Measurements from ENCODE around the gene TBC1D1.
"Not testable (repeated sequence)": the region's sequence is repeated elsewhere in the genome, so short reads cannot be mapped to it uniquely, and the experiment has no call there.

The TBC1D1 gene

GRCh38 chr4:37960679-37961450 lies 70.0 kb downstream of the TBC1D1 start:
- no peaks in the 10 kb centered on the region for H3K27me3 Mint-ChIP-seq
- H3K36me3 Mint-ChIP-seq (ENCODE audit: low read depth), result no peaks in the 10 kb centered on the region
- H3K27ac Mint-ChIP-seq, result no peak overlapping the region
- peaks cover 19% of the 10 kb centered on the region for H3K4me1 Mint-ChIP-seq (ENCODE audit: low read depth)
- no peak overlapping the region for H3K4me3 Mint-ChIP-seq
- H3K9me3 Mint-ChIP-seq, result no peaks in the 10 kb centered on the region

DNA sequence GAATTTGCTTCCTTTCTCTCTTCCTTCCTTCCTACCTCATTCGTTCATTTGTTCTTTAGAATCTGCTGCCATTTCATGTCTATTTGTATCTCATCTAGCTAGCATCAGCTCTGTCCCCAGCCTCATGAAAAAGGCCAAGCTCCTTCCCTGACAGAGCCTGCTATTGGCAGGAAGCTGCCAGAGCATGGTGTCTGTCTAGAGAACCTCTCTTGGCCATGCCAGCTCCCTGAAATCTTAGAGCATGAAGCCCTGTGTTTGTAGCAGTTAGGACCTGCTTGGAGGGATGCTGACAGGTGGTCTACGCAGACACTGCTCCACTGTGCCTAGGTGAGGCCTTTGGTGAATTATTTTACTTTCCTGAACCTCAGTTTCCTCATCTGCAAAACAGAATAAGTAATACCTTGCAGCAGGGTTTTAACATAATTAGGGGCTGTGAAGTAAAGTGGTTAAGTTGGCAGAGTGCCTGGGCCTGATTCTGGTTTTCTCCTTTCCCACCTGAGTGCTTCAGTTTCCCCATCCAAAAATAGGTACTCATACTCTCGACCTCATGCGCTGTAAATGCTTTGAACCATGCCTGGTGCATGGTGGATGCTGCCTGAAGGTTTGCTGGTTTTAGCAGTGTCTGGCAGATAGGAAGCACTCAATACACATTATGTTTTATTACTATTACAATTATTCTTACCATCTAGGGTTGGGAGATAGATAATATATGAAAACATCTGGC lies 74.0 kb downstream of the TBC1D1 start:
- H3K9me3 Mint-ChIP-seq, result no peaks in the 10 kb centered on the region
- no peak overlapping the region for H3K4me3 Mint-ChIP-seq
- no peaks in the 10 kb centered on the region for H3K27me3 Mint-ChIP-seq
- peak overlapping the region; percentile 28 for H3K27ac Mint-ChIP-seq
- H3K36me3 Mint-ChIP-seq (ENCODE audit: low read depth), result no peaks in the 10 kb centered on the region
- H3K4me1 Mint-ChIP-seq (ENCODE audit: low read depth), result peaks cover 31% of the 10 kb centered on the region

GRCh38 chr4:37966044-37966443 lies 75.2 kb downstream of the TBC1D1 start:
- Mint-ChIP-seq H3K27me3 (no peaks in the 10 kb centered on the region), H3K27ac (no peak overlapping the region), H3K4me3 (no peak overlapping the region), H3K4me1 (ENCODE audit: low read depth) (peaks cover 41% of the 10 kb centered on the region), H3K36me3 (ENCODE audit: low read depth) (no peaks in the 10 kb centered on the region), H3K9me3 (no peaks in the 10 kb centered on the region)

- Mint-ChIP-seq H3K4me3 (no peak overlapping the region), H3K9me3 (no peaks in the 10 kb centered on the region), H3K4me1 (ENCODE audit: low read depth) (peaks cover 46% of the 10 kb centered on the region), H3K27ac (no peak overlapping the region), H3K36me3 (ENCODE audit: low read depth) (no peaks in the 10 kb centered on the region), H3K27me3 (no peaks in the 10 kb centered on the region)
Measured at GRCh38 chr4:37967736-37968135, 76.9 kb downstream of the TBC1D1 start.

DNA sequence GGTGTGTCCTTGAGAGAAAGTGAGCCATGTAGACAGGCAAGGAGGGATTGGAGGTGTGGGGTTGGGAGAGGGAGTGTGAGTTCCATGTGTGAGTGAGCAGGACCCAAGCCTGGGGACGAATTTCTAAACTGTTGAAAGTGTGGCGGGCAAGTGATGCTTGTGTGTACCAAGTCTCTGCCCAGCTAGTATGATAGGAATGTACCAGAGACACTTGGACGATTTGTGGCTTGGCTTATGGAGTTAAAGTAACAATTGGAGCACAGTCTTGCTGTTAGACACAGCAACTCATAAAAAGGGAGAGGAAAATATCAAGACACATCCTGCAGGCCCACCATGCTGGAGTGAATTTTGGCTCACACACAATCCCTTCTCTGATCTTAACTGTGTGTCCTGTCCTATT lies 77.9 kb downstream of the TBC1D1 start:
- Mint-ChIP-seq H3K4me3 (no peak overlapping the region), H3K27me3 (no peaks in the 10 kb centered on the region), H3K27ac (no peak overlapping the region), H3K4me1 (ENCODE audit: low read depth) (peaks cover 54% of the 10 kb centered on the region), H3K36me3 (ENCODE audit: low read depth) (no peaks in the 10 kb centered on the region), H3K9me3 (no peaks in the 10 kb centered on the region)

DNA sequence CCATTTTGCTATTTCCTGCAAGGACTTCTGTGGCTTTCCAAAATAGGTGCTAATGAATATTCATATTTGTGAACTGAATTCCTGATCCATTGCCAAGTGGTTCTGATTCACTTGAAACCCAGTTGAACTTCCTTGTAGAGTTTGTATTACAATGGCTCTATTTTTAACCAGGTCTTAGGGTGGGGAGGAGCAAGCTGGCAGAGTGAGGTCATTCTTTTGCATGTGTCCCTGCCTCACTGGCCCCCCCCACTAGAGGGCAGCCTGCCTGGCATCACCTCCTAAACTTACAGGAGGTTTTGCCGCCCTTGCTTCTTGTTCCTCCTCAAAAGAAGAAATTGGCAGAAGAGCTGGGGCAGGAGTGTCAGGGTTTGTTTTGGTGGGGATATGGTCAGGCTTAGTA lies 79.8 kb downstream of the TBC1D1 start:
- Mint-ChIP-seq H3K9me3 (no peaks in the 10 kb centered on the region), H3K36me3 (ENCODE audit: low read depth) (no peaks in the 10 kb centered on the region), H3K27me3 (no peaks in the 10 kb centered on the region), H3K27ac (no peak overlapping the region), H3K4me1 (ENCODE audit: low read depth) (peaks cover 42% of the 10 kb centered on the region), H3K4me3 (no peak overlapping the region)

DNA sequence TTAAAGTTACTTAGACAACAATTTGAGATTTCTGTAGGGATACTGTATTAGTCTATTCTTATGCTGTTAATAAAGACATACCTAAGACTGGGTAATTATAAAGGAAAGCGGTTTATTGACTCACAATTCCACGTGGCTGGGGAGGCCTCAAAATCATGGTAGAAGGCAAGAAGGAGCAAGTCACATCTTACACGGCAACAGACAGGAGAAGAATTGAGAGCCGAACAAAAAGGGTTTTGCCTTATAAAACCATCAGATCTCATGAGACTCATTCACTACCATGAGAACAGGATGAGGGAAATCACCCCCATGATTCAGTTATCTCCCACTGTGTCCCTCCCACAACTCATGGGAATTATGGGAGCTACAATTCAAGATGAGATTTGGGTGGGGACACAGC lies 80.3 kb downstream of the TBC1D1 start:
- Mint-ChIP-seq H3K4me3 (no peak overlapping the region), H3K27ac (no peak overlapping the region)

GRCh38 chr4:37973441-37973840 lies 82.6 kb downstream of the TBC1D1 start:
- Mint-ChIP-seq H3K9me3 (no peaks in the 10 kb centered on the region), H3K4me3 (no peak overlapping the region), H3K4me1 (ENCODE audit: low read depth) (peaks cover 41% of the 10 kb centered on the region), H3K27me3 (no peaks in the 10 kb centered on the region), H3K36me3 (ENCODE audit: low read depth) (no peaks in the 10 kb centered on the region), H3K27ac (no peak overlapping the region)

More for the DNA sequence above, 80.3 kb downstream of the TBC1D1 start:
- no peaks in the 10 kb centered on the region for H3K27me3 Mint-ChIP-seq
- H3K36me3 Mint-ChIP-seq (ENCODE audit: low read depth), result no peaks in the 10 kb centered on the region
- H3K9me3 Mint-ChIP-seq, result no peaks in the 10 kb centered on the region
- peaks cover 40% of the 10 kb centered on the region for H3K4me1 Mint-ChIP-seq (ENCODE audit: low read depth)

DNA sequence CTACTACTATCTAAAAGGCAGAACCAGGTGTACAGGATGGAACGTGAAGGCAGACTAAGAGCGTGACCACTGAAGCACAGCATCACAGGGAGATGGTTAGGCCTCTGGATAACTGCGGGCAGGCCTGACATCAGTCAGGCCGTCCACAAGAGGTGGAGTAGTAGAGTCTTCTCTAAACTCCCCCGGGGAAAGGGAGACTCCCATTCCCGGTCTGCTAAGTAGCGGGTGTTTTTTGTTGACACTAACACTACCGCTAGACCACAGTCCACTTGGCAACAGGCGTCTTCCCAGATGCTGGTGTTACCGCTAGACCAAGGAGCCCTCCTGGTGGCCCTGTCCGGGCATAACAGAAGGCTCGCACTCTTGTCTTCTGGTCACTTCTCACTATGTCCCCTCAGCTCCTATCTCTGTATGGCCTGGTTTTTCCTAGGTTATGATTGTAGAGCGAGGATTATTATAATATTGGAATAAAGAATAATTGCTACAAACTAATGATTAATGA lies 84.5 kb downstream of the TBC1D1 start:
- Mint-ChIP-seq H3K36me3 (ENCODE audit: low read depth) (peaks cover 10% of the 10 kb centered on the region), H3K4me1 (ENCODE audit: low read depth) (peaks cover 55% of the 10 kb centered on the region)
- not testable (repeated sequence) for H3K27me3 Mint-ChIP-seq, H3K4me3 Mint-ChIP-seq, H3K9me3 Mint-ChIP-seq, H3K27ac Mint-ChIP-seq

DNA sequence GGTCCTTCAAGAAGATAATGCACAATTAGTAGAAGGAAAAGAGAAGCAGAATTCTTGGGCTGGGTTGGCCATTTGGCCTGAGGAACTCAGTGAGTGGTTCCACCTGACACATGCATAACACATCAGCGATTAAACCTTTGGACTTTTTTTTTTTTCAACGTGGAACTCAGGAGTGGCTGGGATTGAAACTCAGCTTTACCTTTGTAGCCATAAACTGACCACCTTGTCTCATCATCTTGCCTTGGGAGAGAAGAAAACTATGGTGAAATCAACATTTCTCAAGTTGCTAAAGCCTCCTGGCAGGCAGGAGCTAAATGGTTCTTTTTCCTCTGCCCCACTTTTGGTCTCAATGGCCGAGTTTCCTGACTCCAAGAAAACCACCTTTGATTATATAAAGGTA lies 85.6 kb downstream of the TBC1D1 start:
- H3K27ac Mint-ChIP-seq, result peak overlapping the region; percentile 49
- no peaks in the 10 kb centered on the region for H3K27me3 Mint-ChIP-seq
- peaks cover 56% of the 10 kb centered on the region for H3K4me1 Mint-ChIP-seq (ENCODE audit: low read depth)
- H3K4me3 Mint-ChIP-seq, result peak overlapping the region; percentile 60
- no peaks in the 10 kb centered on the region for H3K9me3 Mint-ChIP-seq
- H3K36me3 Mint-ChIP-seq (ENCODE audit: low read depth), result peaks cover 10% of the 10 kb centered on the region

- Mint-ChIP-seq H3K36me3 (ENCODE audit: low read depth) (peaks cover 10% of the 10 kb centered on the region), H3K27ac (peak overlapping the region; percentile 49), H3K4me3 (peak overlapping the region; percentile 82), H3K9me3 (no peaks in the 10 kb centered on the region), H3K4me1 (ENCODE audit: low read depth) (peaks cover 57% of the 10 kb centered on the region), H3K27me3 (no peaks in the 10 kb centered on the region)
Measured at GRCh38 chr4:37976991-37977470, 86.1 kb downstream of the TBC1D1 start.

- Mint-ChIP-seq H3K9me3 (no peaks in the 10 kb centered on the region), H3K4me3 (peak overlapping the region; percentile 82), H3K27me3 (no peaks in the 10 kb centered on the region), H3K36me3 (ENCODE audit: low read depth) (peaks cover 10% of the 10 kb centered on the region), H3K4me1 (ENCODE audit: low read depth) (peaks cover 63% of the 10 kb centered on the region), H3K27ac (peak overlapping the region; percentile 78)
Measured at GRCh38 chr4:37977471-37978247, 86.8 kb downstream of the TBC1D1 start.

DNA sequence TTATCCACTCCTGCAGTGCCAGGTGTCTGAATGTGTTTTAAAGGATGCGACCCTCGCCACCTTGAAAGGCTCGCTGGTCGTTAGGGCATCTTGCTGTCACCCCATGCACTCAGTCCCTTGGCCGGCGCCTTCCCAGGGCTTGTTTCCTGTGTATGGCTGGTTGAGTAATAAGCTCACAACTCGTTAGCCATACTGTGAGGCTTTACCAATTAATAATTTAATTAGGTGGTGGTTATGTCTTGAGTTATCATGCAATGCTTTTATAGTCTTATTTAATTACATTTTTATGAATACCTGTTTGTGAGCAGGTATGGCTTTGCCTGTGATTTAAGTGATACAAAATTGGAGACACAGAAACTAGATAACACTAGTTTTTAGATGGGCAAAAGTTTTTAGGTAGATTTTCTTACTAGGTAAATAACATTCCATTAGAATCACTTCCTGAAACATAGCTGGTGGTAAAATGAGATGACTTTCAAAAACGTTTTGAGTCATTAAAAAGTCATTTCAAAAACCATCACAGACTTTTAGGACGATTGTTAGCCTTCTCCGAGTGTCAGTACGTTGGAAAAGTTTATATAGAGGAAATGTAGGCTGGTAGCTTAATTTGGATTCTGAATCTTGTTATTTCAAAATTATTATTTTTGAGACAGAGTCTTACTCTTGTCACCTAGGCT lies 87.5 kb downstream of the TBC1D1 start:
- Mint-ChIP-seq H3K27ac (peak overlapping the region; percentile 78), H3K4me3 (peak overlapping the region; percentile 82), H3K4me1 (ENCODE audit: low read depth) (peaks cover 60% of the 10 kb centered on the region), H3K27me3 (no peaks in the 10 kb centered on the region), H3K9me3 (no peaks in the 10 kb centered on the region), H3K36me3 (ENCODE audit: low read depth) (peaks cover 10% of the 10 kb centered on the region)

DNA sequence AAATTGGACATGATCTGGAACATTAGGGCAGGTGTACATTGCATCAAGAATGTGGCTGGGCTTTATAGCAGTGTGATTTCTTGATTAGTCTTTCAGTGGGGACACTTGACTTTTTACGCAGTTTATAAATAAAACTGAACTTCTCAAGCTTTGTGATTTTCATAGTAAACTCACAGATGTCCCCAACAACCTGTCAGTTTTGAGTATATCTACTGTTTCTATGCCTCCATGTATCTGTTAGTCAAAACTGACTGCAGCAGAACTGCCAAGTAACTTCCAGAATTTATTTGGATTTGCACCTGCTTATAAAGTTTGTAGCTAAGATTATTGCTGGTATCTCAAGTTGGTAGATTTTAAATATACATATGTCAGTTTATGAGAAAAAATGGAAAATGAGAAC lies 89.4 kb downstream of the TBC1D1 start:
- peaks cover 58% of the 10 kb centered on the region for H3K4me1 Mint-ChIP-seq (ENCODE audit: low read depth)
- H3K4me3 Mint-ChIP-seq, result peak overlapping the region; percentile 41

More for the DNA sequence above, 89.4 kb downstream of the TBC1D1 start:
- Mint-ChIP-seq H3K36me3 (ENCODE audit: low read depth) (peaks cover 10% of the 10 kb centered on the region), H3K9me3 (no peaks in the 10 kb centered on the region), H3K27ac (no peak overlapping the region), H3K27me3 (no peaks in the 10 kb centered on the region)
